ENCODE data around the gene RAP1A.
"Not testable (repeated sequence)": the region's sequence is repeated elsewhere in the genome, so short reads cannot be mapped to it uniquely, and the experiment has no call there.

DNA sequence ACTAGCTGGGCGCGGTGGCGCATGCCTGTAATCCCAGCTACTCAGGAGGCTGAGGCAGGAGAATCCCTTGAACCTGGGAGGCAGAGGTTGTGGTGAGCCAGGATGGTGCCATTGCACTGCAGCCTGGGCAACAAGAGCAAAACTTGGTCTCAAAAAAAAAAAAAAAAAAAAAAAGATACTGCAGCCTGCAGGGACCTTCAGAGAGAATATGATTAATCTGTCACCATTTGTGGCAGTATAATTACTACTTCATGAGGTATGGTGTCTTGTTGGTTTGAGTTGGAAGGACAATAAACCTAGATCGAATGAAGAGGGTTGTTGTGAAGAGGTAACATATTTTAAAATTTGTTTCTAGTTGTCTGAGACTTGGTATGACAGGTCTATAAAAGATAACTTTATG lies 13.2 kb downstream of the RAP1A start:
- TF ChIP-seq CTCF (IDR thresholded peaks at IDR 0.05; ENCODE audit: borderline replicate concordance, extremely low read depth, low read length, poor library complexity, severe bottlenecking); EZH2 (IDR thresholded peaks at IDR 0.05; ENCODE audit: borderline replicate concordance, low read depth, low read length, severe bottlenecking): not testable (repeated sequence)

Measured in DND-41 (cell line).